DMS114 treated with DMSO at 0.1 percent for 48 hours (cell line): ENCODE results near the gene APOA5.
"Not testable (repeated sequence)": the region's sequence is repeated elsewhere in the genome, so short reads cannot be mapped to it uniquely, and the experiment has no call there.

Source experiments
- DNase-seq: peaks from one replicate; lab custom pipeline; 2025; ENCODE audit not compliant: unreplicated experiment; lab: John Stamatoyannopoulos, UW

APOA5 gene

GRCh38 chr11:116776522-116776984, 15.1 kb downstream of the APOA5 start:
- DNase-seq: no peak

GRCh38 chr11:116775975-116776374, 15.7 kb downstream of the APOA5 start:
- DNase-seq: no peak

- no peak for DNase-seq
Measured at GRCh38 chr11:116774661-116775060, 17.0 kb downstream of the APOA5 start.

GRCh38 chr11:116773203-116774097, 18.2 kb downstream of the APOA5 start:
- peak; percentile 37 for DNase-seq

GRCh38 chr11:116772443-116773202, 19.1 kb downstream of the APOA5 start, which contains the start of gene BUD13:
BUD13 (minus strand) TSS chr11:116772987; CDS start chr11:116772964, 23 bp downstream.
- peak; percentile 43 for DNase-seq

GRCh38 chr11:116771935-116772334, 19.7 kb downstream of the APOA5 start:
- DNase-seq: no peak

- no peak for DNase-seq
Measured at GRCh38 chr11:116762132-116762531, 29.5 kb downstream of the APOA5 start.

GRCh38 chr11:116756044-116756443, 35.6 kb downstream of the APOA5 start:
- DNase-seq: not testable (repeated sequence)

- DNase-seq: no peak
Measured at GRCh38 chr11:116750070-116750718, 41.5 kb downstream of the APOA5 start.

GRCh38 chr11:116742104-116742503, 49.6 kb downstream of the APOA5 start:
- no peak for DNase-seq

GRCh38 chr11:116740741-116741140, 50.9 kb downstream of the APOA5 start:
- no peak for DNase-seq
